GM21737 (cell line): ENCODE data around the gene CTSC.
A peak's percentile ranks its signal among the peaks of the same experiment; 100 is the strongest.

Source experiments
- ATAC-seq: cut with Tn5 transposase; IDR thresholded peaks from one replicate; pipeline ENCODE4 v1.9.1; 2021; ENCODE audit warnings: mild to moderate bottlenecking, moderate library complexity; ENCODE audit not compliant: unreplicated experiment

CTSC gene

GRCh38 chr11:88353835-88354496 lies 16.4 kb upstream of the CTSC start:
- ATAC-seq = no peak

GRCh38 chr11:88353386-88353785 lies 15.8 kb upstream of the CTSC start:
- ATAC-seq = no peak

DNA sequence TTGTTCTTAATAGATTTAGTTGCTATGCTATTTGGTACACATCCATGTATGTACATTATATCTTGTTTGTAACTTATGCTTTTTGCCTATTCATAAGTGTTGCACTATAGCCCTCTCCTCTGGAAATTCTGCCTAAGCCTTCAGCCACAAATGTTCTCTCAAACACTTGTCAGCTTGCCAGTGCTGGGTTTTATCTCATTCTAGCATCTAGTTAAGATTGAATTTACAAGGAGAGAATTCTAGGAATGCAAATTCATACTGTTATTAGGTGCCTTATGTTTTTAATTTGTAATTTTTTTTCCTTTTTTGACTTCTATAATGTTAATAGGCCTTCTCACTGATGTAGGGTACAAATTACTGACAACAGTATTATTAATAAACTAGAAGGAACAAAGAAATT lies 14.6 kb upstream of the CTSC start:
- no peak for ATAC-seq

DNA sequence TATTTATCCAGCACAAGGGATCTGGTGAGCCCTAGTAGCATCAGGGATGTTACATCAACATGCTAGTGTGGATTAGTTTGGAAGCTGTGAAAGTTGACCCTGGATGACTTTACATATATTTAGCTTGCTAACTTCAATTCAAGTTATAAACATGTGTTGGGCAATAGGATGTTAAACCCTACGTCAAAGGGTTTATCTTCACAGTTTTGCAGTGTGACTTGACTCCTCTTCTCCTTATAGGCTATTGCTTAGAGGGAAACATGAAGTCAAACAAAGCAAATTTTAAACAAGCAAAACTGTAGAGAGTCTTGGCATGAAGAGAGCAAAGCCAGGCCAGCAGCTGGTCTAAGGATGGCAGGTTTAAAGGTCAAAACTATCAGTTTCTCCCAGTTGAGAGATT lies 11.3 kb upstream of the CTSC start:
- no peak for ATAC-seq

DNA sequence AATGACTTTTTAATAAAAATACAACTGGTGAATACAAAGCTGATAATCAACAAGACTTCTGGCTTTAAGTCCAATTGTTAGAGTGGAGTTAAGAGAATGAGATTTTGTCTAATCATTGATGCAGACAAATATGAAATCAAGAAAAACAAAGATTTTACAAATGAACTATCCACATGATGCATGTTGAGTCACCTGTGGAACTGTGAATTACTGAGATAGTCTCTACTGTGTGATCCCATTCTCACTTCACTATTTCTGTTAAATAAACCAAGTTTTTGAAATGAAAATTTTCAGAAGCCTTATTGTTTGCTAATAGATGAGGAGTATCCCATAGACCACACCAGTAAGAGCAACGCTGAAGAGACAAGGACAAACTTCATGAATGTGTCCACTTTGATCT lies 8.4 kb upstream of the CTSC start:
- no peak for ATAC-seq

GRCh38 chr11:88345408-88345807 lies 7.9 kb upstream of the CTSC start:
- no peak for ATAC-seq

GRCh38 chr11:88344869-88345268 lies 7.3 kb upstream of the CTSC start:
- no peak for ATAC-seq

- ATAC-seq = no peak
Observed at GRCh38 chr11:88341522-88342251, 4.2 kb upstream of the CTSC start.

GRCh38 chr11:88340366-88340935 lies 2.9 kb upstream of the CTSC start:
- ATAC-seq = no peak

GRCh38 chr11:88337987-88338668 lies 592 bp upstream of the CTSC start:
- ATAC-seq = peak; percentile 52

GRCh38 chr11:88335284-88335683 lies 2.3 kb downstream of the CTSC start:
- no peak for ATAC-seq

GRCh38 chr11:88333862-88334261 lies 3.7 kb downstream of the CTSC start:
- no peak for ATAC-seq

DNA sequence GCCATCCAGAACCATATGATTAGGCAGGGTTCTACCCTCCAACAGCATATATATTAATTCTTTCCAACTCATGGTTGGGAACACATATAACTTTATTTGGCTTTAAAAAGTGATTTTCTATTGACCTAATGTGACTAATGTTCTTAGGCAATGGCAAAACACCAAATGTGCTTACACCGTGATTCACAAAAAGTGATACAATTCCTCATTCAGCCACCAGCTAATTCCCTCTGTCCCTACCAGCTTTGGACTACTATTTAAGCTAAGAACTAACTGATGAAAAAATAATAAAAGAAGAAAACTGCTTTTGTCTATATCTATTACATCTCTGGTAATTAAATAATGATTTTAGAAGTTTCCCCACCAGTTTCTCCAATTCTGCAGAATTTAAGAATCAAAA lies 4.7 kb downstream of the CTSC start:
- no peak for ATAC-seq

DNA sequence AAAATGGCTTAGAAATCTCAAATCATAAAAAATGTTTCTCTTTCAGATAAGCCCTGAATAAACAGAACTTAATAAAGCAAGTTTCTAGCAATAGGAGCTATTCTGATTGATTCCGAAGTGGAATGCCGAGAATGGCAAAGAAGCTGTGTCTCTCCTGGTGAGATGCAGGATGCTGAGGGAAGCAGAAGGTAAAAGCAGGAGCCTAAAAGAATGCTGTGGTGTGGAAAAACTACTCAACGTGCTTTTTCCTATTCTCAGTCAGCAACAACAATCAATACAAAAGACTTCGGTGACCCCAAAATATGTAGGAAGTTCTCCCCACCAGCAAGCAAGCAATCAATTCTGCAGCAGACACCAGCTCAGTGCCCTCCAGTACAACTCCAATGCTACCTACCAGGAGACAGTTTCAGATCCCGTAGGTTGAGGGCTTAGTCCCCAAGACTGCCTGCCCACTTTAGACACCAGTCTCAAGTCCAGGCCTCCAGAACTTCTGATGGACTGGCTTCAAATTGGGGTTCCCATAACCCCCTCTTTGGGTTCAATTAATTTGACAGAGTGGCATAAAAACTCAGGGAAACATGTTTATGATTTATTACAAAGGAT lies 6.6 kb downstream of the CTSC start:
- ATAC-seq = no peak

GRCh38 chr11:88329563-88330250 lies 7.8 kb downstream of the CTSC start:
- no peak for ATAC-seq

DNA sequence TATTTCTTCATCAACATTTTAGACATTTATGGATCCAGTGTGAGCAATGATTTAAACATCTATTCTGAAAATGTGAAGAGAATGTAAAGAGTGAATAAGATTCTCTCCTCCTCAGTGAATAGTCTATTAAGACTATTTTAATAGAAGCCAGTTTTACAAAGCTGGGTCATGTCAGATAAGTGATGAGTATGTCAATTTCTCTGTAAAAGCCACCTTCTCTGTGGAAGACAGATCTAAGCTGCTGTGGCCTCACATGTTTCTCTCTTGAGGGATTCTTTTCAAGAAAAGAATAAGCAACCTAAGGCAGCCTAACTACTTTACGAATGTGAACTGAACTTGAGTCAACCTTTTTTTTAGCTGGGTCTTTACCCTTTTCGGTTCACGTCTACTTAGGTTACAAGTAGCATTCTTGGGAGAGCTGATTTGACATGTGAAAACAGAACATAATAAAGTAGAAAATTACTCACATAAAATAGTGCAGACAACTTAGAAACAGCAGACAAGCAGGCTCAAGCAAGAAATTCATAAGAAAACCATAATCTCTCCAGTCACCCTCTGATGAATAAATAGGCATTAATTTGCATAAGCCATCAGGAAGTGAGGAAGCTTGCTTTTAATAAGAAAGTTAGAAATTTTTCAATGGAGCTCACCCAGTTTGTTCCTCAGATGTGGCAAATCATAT lies 9.9 kb downstream of the CTSC start:
- no peak for ATAC-seq

GRCh38 chr11:88327061-88327460 lies 10.5 kb downstream of the CTSC start:
- ATAC-seq = no peak

GRCh38 chr11:88326099-88326498 lies 11.4 kb downstream of the CTSC start:
- ATAC-seq = no peak

GRCh38 chr11:88324562-88325345 lies 12.8 kb downstream of the CTSC start:
- no peak for ATAC-seq
